DMS153 (cell line): ENCODE measurements around the gene MAP3K10.
"Not testable (repeated sequence)": the region's sequence is repeated elsewhere in the genome, so short reads cannot be mapped to it uniquely, and the experiment has no call there.

Experiments used
- DNase-seq: peaks from one replicate; lab custom pipeline; 2025; lab: John Stamatoyannopoulos, UW

MAP3K10 gene

GRCh38 chr19:40217027-40217810, 26.0 kb downstream of the MAP3K10 start:
- DNase-seq = peak; percentile 72

GRCh38 chr19:40217934-40218890, 27.0 kb downstream of the MAP3K10 start, which contains the start of gene TTC9B:
TTC9B (minus strand) TSS chr19:40218384; CDS start chr19:40218381, 3 bp downstream.
- no peak for DNase-seq

- not testable (repeated sequence) for DNase-seq
Measured at GRCh38 chr19:40219029-40219428, 27.8 kb downstream of the MAP3K10 start.

GRCh38 chr19:40219721-40220276, 28.6 kb downstream of the MAP3K10 start:
- no peak for DNase-seq

- no peak for DNase-seq
Measured at GRCh38 chr19:40220674-40221073, 29.4 kb downstream of the MAP3K10 start.

- DNase-seq = peak; percentile 17
Measured at GRCh38 chr19:40221858-40222619, 30.8 kb downstream of the MAP3K10 start.

- no peak for DNase-seq
Measured at GRCh38 chr19:40223135-40223822, 32.1 kb downstream of the MAP3K10 start.

- DNase-seq = no peak
Measured at GRCh38 chr19:40224342-40225150, 33.3 kb downstream of the MAP3K10 start.

- no peak for DNase-seq
Measured at GRCh38 chr19:40225440-40226305, 34.4 kb downstream of the MAP3K10 start.

GRCh38 chr19:40228346-40228745, 37.1 kb downstream of the MAP3K10 start:
- no peak for DNase-seq

GRCh38 chr19:40228863-40229262, 37.6 kb downstream of the MAP3K10 start:
- DNase-seq = no peak

- no peak for DNase-seq
Measured at GRCh38 chr19:40229484-40229883, 38.3 kb downstream of the MAP3K10 start.

GRCh38 chr19:40229926-40230417, 38.7 kb downstream of the MAP3K10 start:
- no peak for DNase-seq

- no peak for DNase-seq
Measured at GRCh38 chr19:40231057-40231456, 39.8 kb downstream of the MAP3K10 start.

GRCh38 chr19:40231544-40232424, 40.6 kb downstream of the MAP3K10 start:
- no peak for DNase-seq

GRCh38 chr19:40232479-40232878, 41.3 kb downstream of the MAP3K10 start:
- no peak for DNase-seq

- DNase-seq = no peak
Measured at GRCh38 chr19:40232949-40233810, 42.0 kb downstream of the MAP3K10 start.
